SK-N-SH (cell line): Measurements from ENCODE around the gene ADD1.

Experiments used
- CHD2 ChIP-seq: fragments of 150-350 bp; IDR thresholded peaks from 2 replicates; pipeline ENCODE4 v1.6.1; 2018; ENCODE audit warnings: low read length; ENCODE audit not compliant: partially characterized antibody
- CTCF ChIP-seq: fragments of 200-600 bp; sonication (generic); IDR thresholded peaks from 2 replicates; pipeline ENCODE4 v1.6.1; 2017; ENCODE audit warnings: antibody characterized with exemption, mild to moderate bottlenecking, moderate library complexity
- EP300 ChIP-seq, 2 experiments: IDR thresholded peaks; 2 replicates each; pipeline versions ENCODE4 v1.4.0 to v1.6.1; 2012; ENCODE audit warnings: borderline replicate concordance in 1 of 2, low read depth in 1 of 2, low read length in 1 of 2
- GATA2 ChIP-seq: sonication (generic); formaldehyde crosslinking; IDR thresholded peaks from 2 replicates; pipeline ENCODE4 v1.5.0; 2020; ENCODE audit warnings: mild to moderate bottlenecking, missing genetic modification reagents
- JUND ChIP-seq: IDR thresholded peaks from 2 replicates; pipeline ENCODE4 v1.4.0; 2012
- PBX3 ChIP-seq: IDR thresholded peaks from 2 replicates; pipeline ENCODE4; 2012
- ZBTB33 ChIP-seq: IDR thresholded peaks from 2 replicates; pipeline ENCODE4 v1.4.0; 2012; ENCODE audit warnings: low read depth, borderline replicate concordance

- TF ChIP-seq CHD2 (no peak), CTCF (no peak), ZBTB33 (no peak), PBX3 (no peak), GATA2 (CRISPR knock-in tag) (no peak), JUND (no peak), EP300 (IDR thresholded peaks at IDR 0.05; ENCODE audit: borderline replicate concordance in 1 of 2, low read depth in 1 of 2, low read length in 1 of 2) (no peak)
Observed at GRCh38 chr4:2888886-2889285, 45.2 kb downstream of the ADD1 start.
